Adrenal gland (tissue), 5 donors: ENCODE results near the gene LSAMP.

Experiments
- CTCF ChIP-seq, 6 experiments: fragments of 450-650 bp in 4 of 6; fragments of 200-600 bp in 2 of 6; sonication (generic) in 1 of 6; IDR thresholded peaks; 1 replicate in 5 of 6; 2 replicates in 1 of 6; pipeline versions ENCODE4 v1.5.1 to v1.8.0; 2016 to 2021; ENCODE audit warnings: antibody characterized with exemption in 6 of 6, mild to moderate bottlenecking in 2 of 6, moderate library complexity in 1 of 6
- POLR2A ChIP-seq, 2 donors: fragments of 450-650 bp; IDR thresholded peaks; one replicate each; pipeline ENCODE4 v1.6.1; 2017; ENCODE audit warnings: antibody characterized with exemption in 2 of 2, mild to moderate bottlenecking in 2 of 2, moderate library complexity in 1 of 2
- donor health status: DM: no; HTN: no; CAD: no.

DNA sequence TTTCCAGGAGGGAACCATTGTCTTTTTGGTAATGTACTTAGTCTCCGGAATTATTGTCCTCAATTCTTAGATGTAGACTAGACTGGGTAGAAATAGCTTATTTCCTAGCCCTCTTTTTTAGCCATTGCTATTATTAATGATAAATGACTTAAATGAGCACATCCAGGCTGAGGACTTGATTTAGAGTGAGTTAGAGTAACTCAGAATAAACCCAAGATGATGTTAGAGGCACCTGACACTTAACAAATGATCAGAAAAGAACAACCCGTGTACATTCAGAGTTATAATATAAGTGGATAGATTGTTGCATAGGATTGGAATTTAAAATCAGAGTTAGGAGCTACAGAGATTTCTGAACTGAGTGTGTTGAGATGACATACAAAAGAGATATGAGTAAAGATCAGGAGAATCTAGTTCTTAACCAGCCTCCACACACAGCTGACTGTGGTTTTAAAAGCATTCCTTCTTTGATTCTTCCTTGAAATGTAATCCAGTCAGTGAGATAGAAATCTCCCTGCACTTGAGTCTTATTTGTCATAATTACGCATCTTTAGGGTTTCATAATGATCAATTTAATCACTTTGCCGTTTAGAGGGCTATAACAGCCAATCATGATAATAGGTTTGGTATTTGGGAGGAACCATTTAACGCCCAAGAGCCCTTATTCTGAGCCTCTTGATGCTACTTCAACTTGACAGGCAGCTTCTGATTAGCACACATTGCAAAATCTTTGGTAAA, 455.4 kb downstream of the LSAMP start:
- TF ChIP-seq POLR2A (IDR thresholded peaks at IDR 0.05) (no peak), CTCF (IDR thresholded peaks at IDR 0.05) (no peak)
